ENCODE data around the gene BCDIN3D.

- TF ChIP-seq CTCF (IDR thresholded peaks at IDR 0.05) (no peak), POLR2A (IDR thresholded peaks at IDR 0.05) (no peak)
Measured at GRCh38 chr12:49865109-49865781, 22.3 kb upstream of the BCDIN3D start.
